IMR-90 (cell line): ENCODE results near the gene MT1A. TPM values are rescaled to one million over a fixed set of nuclear protein-coding genes. Genes with fewer than 3 reads are reported as not detected.

Experiments used
- ATAC-seq: fragments of 200-7000 bp; cut with Tn5 transposase; 2 replicates; pipeline ENCODE4 v1.9.1; 2020; ENCODE audit warnings: low read depth, mild to moderate bottlenecking, moderate library complexity
- BruUV-seq: library from RNA; stranded (reverse); fragments of 400-500 nt; replicated peaks from 2 replicates; lab custom pipeline; 2021; lab: Mats Ljungman, UMichigan
- CTCF ChIA-PET: fragments of 300-600 bp; formaldehyde crosslinking; extraction: SDS; loops from one replicate; lab custom pipeline; 2021; ENCODE audit warnings: antibody characterized with exemption; lab: Yijun Ruan, JAX
- POLR2A ChIA-PET: fragments of 300-600 bp; sonication (Branson Sonifier 250); formaldehyde crosslinking; loops from one replicate; lab custom pipeline; 2022; ENCODE audit warnings: antibody characterized with exemption; ENCODE audit not compliant: unreplicated experiment; lab: Charles Lee
- DNase-seq: peaks from one replicate; pipeline ENCODE4 v3.0.0; 2013
- H2AFZ ChIP-seq: replicated peaks from 2 replicates; pipeline ENCODE3; 2013; ENCODE audit warnings: low read length, mild to moderate bottlenecking; ENCODE audit not compliant: poor library complexity
- H2AK5ac ChIP-seq: 2 replicates; pipeline ENCODE4 v1.6.1; 2013; ENCODE audit warnings: low read depth, low read length, inconsistent platforms
- H2AK9ac ChIP-seq: replicated peaks from 2 replicates; pipeline ENCODE3; 2013; ENCODE audit warnings: mild to moderate bottlenecking, low read depth, low read length, moderate library complexity; ENCODE audit not compliant: poor library complexity
- H2BK120ac ChIP-seq: 2 replicates; pipeline ENCODE4 v1.6.1; 2013; ENCODE audit warnings: low read depth, low read length, inconsistent platforms
- H2BK15ac ChIP-seq: 3 replicates; pipeline ENCODE4 v1.6.1; 2013; ENCODE audit warnings: low read depth, low read length, inconsistent platforms
- H2BK20ac ChIP-seq: 2 replicates; pipeline ENCODE4 v1.6.1; 2013; ENCODE audit warnings: low read depth, mild to moderate bottlenecking, inconsistent platforms, low read length, moderate library complexity
- H2BK5ac ChIP-seq: 2 replicates; pipeline ENCODE4 v1.6.1; 2013; ENCODE audit warnings: mild to moderate bottlenecking, low read depth, low read length, inconsistent platforms; ENCODE audit not compliant: poor library complexity, severe bottlenecking
- H3K14ac ChIP-seq: replicated peaks from 2 replicates; pipeline ENCODE4 v1.6.1; 2013; ENCODE audit warnings: low read depth, low read length, inconsistent platforms
- H3K18ac ChIP-seq: 2 replicates; pipeline ENCODE4 v1.6.1; 2013; ENCODE audit warnings: low read depth, low read length, control low read depth
- H3K23ac ChIP-seq: 2 replicates; pipeline ENCODE4 v1.6.1; 2013; ENCODE audit warnings: low read depth, low read length, inconsistent platforms
- H3K27ac ChIP-seq: 2 replicates; pipeline ENCODE4 v1.5.1; 2013; ENCODE audit warnings: mild to moderate bottlenecking, control low read depth, low read length; ENCODE audit not compliant: insufficient read depth
- H3K27me3 ChIP-seq: 2 replicates; pipeline ENCODE4 v1.6.1; 2013; ENCODE audit warnings: low read length; ENCODE audit not compliant: control insufficient read depth, insufficient read depth
- H3K36me3 ChIP-seq: 2 replicates; pipeline ENCODE4 v1.6.1; 2013; ENCODE audit warnings: low read length, mixed read lengths; ENCODE audit not compliant: control insufficient read depth, insufficient read depth
- H3K4ac ChIP-seq: 2 replicates; pipeline ENCODE4 v1.6.1; 2013; ENCODE audit warnings: low read depth, low read length, inconsistent platforms
- H3K4me1 ChIP-seq: 2 replicates; pipeline ENCODE4 v1.6.1; 2013; ENCODE audit warnings: low read length, mixed read lengths; ENCODE audit not compliant: control insufficient read depth, insufficient read depth
- H3K4me2 ChIP-seq: 2 replicates; pipeline ENCODE4 v1.6.1; 2013; ENCODE audit warnings: low read depth, mild to moderate bottlenecking, control low read depth, low read length, moderate library complexity
- H3K4me3 ChIP-seq: 2 replicates; pipeline ENCODE4 v1.5.1; 2013; ENCODE audit warnings: low read depth, mild to moderate bottlenecking, control low read depth, low read length, moderate library complexity; ENCODE audit not compliant: insufficient read depth
- H3K56ac ChIP-seq: 2 replicates; pipeline ENCODE4 v1.6.1; 2013; ENCODE audit warnings: low read length, inconsistent platforms; ENCODE audit not compliant: insufficient read depth; ENCODE audit errors: extremely low read depth
- H3K79me1 ChIP-seq, 2 experiments: 2 replicates each; pipeline ENCODE4 v1.6.1; 2013; ENCODE audit warnings: low read length in 2 of 2, inconsistent platforms in 1 of 2, low read depth in 1 of 2
- H3K9ac ChIP-seq: 2 replicates; pipeline ENCODE4 v1.6.1; 2013; ENCODE audit warnings: low read depth, low read length, control low read depth
- H3K9me1 ChIP-seq: 2 replicates; pipeline ENCODE4 v1.6.1; 2013; ENCODE audit warnings: low read length, inconsistent platforms; ENCODE audit not compliant: insufficient read depth
- H3K9me3 ChIP-seq: 2 replicates; pipeline ENCODE4 v1.6.1; 2013; ENCODE audit warnings: low read length; ENCODE audit not compliant: control insufficient read depth, insufficient read depth
- H4K20me1 ChIP-seq: 2 replicates; pipeline ENCODE4 v1.6.1; 2013; ENCODE audit warnings: low read length, inconsistent platforms; ENCODE audit not compliant: insufficient read depth
- H4K5ac ChIP-seq: 2 replicates; pipeline ENCODE4 v1.6.1; 2013; ENCODE audit warnings: mild to moderate bottlenecking, low read depth, low read length, control low read depth
- H4K8ac ChIP-seq, 2 experiments: 2 replicates each; pipeline ENCODE4 v1.6.1; 2013; ENCODE audit warnings: low read depth in 2 of 2, low read length in 2 of 2, control low read depth in 1 of 2, inconsistent platforms in 1 of 2
- H4K91ac ChIP-seq: 2 replicates; pipeline ENCODE4 v1.6.1; 2013; ENCODE audit warnings: low read depth, low read length, inconsistent platforms; ENCODE audit not compliant: insufficient read depth
- RFX5 ChIP-seq: IDR thresholded peaks from 2 replicates; pipeline ENCODE4 v1.8.0; 2012; ENCODE audit warnings: low read depth, mild to moderate bottlenecking, low read length, moderate library complexity
- WGBS, 2 experiments: methylation state at CpG; one replicate each; pipeline versions ENCODE4 v1.1.5 to v1.1.7; 2013; ENCODE audit warnings: missing lambda C conversion rate in 2 of 2; ENCODE audit not compliant: insufficient read length in 1 of 2; ENCODE audit errors: extremely low coverage in 2 of 2; 5-methylcytosine and 5-hydroxymethylcytosine counted together
- dilution Hi-C: fragments of 300-500 bp; cut with HindIII; formaldehyde crosslinking; loops from one replicate; pipeline ENCODE4 v1.14.3; 2018; ENCODE audit warnings: low sequenced_read_pairs; ENCODE audit not compliant: unreplicated experiment
- in situ Hi-C: fragments of 300-500 bp; cut with MboI; formaldehyde crosslinking; loops from 3 replicates; pipeline ENCODE4 v1.14.3; 2019; ENCODE audit warnings: low sequenced_read_pairs, inconsistent platforms, mixed read lengths
- intact Hi-C: fragments of 100-400 bp; cut with micrococcal nuclease; formaldehyde crosslinking; loops from 2 replicates; pipeline ENCODE4 v1.10.0; 2022
- polyA plus RNA-seq, 3 experiments: library from polyadenylated mRNA; depleted of rRNA; stranded (reverse); fragments of >200 nt; gene quantifications; 2 replicates each; pipeline ENCODE4 v1.2.3, GENCODE V29; 2012; ENCODE audit warnings: low replicate concordance in 1 of 3
- total RNA-seq: library from RNA; depleted of rRNA; stranded (reverse); fragments of >200 nt; gene quantifications from 2 replicates; pipeline ENCODE4 v1.2.3, GENCODE V29; 2012
- TF ChIP-seq, protein P1 (sequence below): fragments of 150-350 bp; IDR thresholded peaks from 2 replicates; pipeline ENCODE4 v1.6.1; 2017; ENCODE audit warnings: mild to moderate bottlenecking, antibody characterized with exemption, low read length, low read depth

The MT1A gene
- total and polyA plus RNA-seq, 2 of the 4 experiments (the other 2 are of a cell fraction), result 1.6 TPM; not detected in 1

DNA sequence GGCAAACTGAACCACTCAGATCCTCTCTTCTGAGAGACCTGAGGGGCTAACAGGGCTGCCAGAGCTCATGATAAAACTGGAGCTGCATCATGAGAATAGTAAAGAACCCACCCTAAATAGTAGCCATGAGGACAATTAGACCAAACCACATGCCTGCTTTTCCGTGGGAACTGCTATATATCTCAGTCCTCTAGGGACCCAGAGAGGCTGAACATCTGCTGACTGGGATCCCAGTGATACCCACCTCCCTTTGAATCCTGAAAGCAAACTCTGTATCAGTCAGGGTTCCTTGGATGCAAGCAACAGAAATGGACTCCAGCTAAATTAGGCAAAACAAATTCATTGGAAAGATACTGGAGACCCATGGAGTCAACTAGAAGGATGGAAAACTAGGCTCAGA is 50.3 kb downstream of the MT1A start:
- in situ Hi-C loops (no loop called here), intact Hi-C loops (loop anchor here (2.0 kb wide), 1 partner anchor 26 kb away; no protein-coding TSS in a partner anchor), dilution Hi-C loops (no loop called here)
- TF ChIP-seq RFX5, result no peak
- TF ChIP-seq, protein P1, sequence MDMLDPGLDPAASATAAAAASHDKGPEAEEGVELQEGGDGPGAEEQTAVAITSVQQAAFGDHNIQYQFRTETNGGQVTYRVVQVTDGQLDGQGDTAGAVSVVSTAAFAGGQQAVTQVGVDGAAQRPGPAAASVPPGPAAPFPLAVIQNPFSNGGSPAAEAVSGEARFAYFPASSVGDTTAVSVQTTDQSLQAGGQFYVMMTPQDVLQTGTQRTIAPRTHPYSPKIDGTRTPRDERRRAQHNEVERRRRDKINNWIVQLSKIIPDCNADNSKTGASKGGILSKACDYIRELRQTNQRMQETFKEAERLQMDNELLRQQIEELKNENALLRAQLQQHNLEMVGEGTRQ, result no peak
- Histone ChIP-seq H3K9me1 (peaks cover 3% of the 10 kb centered on the region; the same call in 1 of the 2 replicates), H3K56ac (no peak overlapping the region), H2AFZ (no peak overlapping the region), H4K5ac (no peak overlapping the region), H3K36me3 (no peaks in the 10 kb centered on the region; the same call in 1 of the 2 replicates), H3K4me3 (no peak overlapping the region), H3K23ac (no peak overlapping the region), H3K18ac (no peak overlapping the region), H2BK5ac (no peak overlapping the region), H3K27me3 (no peaks in the 10 kb centered on the region), H3K14ac (no peak overlapping the region), H2BK120ac (no peak overlapping the region), H4K91ac (no peak overlapping the region), H3K27ac (no peak overlapping the region), H2BK15ac (no peak overlapping the region), H3K4me2 (no peak overlapping the region), H2AK5ac (no peak overlapping the region), H3K9ac (no peak overlapping the region), H2BK20ac (no peak overlapping the region), H3K9me3 (peaks cover 3% of the 10 kb centered on the region; the same call in 1 of the 2 replicates), H3K79me1 (no peaks in the 10 kb centered on the region), H3K4me1 (no peaks in the 10 kb centered on the region), H4K8ac (no peak overlapping the region), H3K4ac (no peak overlapping the region), H2AK9ac (no peak overlapping the region), H4K20me1 (no peaks in the 10 kb centered on the region)
- CTCF ChIA-PET, result interaction anchor here (0.7 kb wide), 1 partner anchor 112 kb away, joined by 3 read pairs; no protein-coding TSS in a partner anchor
- no TSS peak for BruUV-seq
- DNase-seq (no peak), ATAC-seq (no peak; the same call in 1 of the 2 replicates)
- WGBS, 2 experiments, result no CpG with 5 or more reads among the region's 1 CpG
- POLR2A ChIA-PET, result no interaction called here
